ENCODE measurements around the gene TRPT1. TPM values are rescaled to one million over a fixed set of nuclear protein-coding genes. Genes with fewer than 3 reads are reported as not detected.

The TRPT1 gene
- total and polyA plus RNA-seq, 12 donors: 17.9 to 205 (median 59.6) TPM

DNA sequence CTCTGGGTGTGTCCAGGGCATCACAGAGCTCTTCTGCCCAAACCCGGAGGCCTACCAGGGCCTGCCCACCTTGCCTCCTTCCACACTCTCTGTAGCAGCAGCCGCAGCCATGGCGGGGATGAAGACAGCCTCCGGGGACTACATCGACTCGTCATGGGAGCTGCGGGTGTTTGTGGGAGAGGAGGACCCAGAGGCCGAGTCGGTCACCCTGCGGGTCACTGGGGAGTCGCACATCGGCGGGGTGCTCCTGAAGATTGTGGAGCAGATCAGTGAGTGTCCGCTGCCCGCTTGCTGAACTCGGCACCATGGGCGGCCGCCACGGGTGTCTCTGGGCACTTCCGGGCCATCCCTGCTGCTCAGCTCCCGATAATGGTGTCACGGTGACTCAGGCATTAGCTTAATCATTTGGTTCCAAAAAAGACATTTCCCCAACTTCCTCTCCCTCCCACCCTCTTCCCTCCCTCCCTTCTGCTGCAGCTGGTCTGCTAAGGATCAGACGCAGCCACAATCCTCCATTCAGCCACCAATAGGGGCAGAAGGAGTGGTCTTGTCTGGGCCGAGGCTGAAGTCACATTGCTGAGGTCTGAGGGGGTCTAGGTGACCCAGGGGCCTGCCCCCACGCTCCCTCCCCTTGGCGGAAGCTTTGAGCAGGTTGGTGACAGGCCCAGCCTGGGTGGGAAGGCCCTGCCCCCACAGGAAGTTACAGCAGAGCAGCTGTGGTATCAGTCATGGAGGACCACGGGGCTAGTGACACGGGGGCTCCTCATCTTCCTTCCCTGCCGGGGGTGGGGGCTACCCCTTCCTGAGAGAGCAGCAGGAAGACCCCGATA lies 18.5 kb downstream of the TRPT1 start:
- H3K36me3 ChIP-seq (replicated peaks in 1 of 2): peaks cover 0 to 18% of the 10 kb centered on the region in 2 donors
- intact Hi-C loops (cut with DNase I): loop anchor here in 1 of 2 donors (5.0 kb wide), 1 partner anchor 90 kb away; no protein-coding TSS in a partner anchor
- peak overlapping the region in 4 of 5 donors; percentile 67 to 88 (median 80) for H3K27ac ChIP-seq

DNA sequence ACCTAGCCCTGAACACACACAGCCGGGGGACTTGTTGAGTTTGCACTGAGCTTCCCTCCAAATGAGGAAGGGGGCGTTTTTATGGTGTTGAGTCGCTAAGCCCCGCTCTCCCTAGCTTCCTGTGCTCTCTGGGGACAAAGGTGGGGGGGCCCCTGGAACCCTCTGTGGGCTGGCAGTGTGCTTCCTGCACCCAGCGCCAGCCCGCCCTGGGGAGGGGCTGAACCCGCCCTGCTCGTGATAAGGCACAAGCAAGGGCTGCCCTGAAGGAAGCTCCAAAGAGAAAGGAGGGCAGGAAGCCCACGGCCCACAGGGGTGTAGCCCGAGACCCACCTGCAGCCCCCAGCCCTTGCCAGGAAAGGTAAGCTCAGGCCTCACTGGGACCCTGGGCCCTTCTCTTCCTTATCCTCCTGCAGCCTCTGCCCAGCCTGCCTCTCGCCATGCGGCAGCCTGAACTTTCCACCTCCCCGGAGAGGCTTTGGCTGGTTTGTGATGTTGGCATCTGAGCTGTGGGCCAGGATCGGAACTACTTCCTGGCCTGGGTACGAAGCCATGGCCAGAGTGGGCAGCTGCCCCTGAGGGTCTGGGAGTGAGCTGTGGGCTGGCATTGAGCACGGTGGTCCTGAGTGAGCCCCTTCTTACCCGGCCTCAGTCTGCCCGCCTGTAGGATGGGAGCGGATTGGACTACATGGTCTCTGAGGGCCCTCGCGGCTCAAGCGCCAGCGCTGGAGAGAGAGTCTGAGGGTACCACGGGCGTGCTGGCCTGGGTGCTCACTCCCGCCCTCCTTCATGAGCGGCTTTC lies 19.3 kb downstream of the TRPT1 start, which contains the start of gene FERMT3:
Gene FERMT3 (plus strand): TSS at position 265 of the 799 bp plus-strand sequence. CDS start 644 bp downstream, outside the sequence.
- H3K27me3 ChIP-seq: no peaks in the 10 kb centered on the region
- peak in 4 of 7 donors; percentile 59 to 74 (median 67) for DNase-seq
- peaks cover 0 to 26% of the 10 kb centered on the region in 2 donors for H3K36me3 ChIP-seq (replicated peaks in 1 of 2)
- H3K4me3 ChIP-seq: peak within 1 kb of the TSS in 1 of 4 donors; percentile 48
- H3K27ac ChIP-seq: peak within 1 kb of the TSS in 4 of 5 donors; percentile 67 to 88 (median 80)
- H3K9me3 ChIP-seq (replicated peaks in 1 of 3): no peaks in the 10 kb centered on the region
- TF ChIP-seq, protein P1, sequence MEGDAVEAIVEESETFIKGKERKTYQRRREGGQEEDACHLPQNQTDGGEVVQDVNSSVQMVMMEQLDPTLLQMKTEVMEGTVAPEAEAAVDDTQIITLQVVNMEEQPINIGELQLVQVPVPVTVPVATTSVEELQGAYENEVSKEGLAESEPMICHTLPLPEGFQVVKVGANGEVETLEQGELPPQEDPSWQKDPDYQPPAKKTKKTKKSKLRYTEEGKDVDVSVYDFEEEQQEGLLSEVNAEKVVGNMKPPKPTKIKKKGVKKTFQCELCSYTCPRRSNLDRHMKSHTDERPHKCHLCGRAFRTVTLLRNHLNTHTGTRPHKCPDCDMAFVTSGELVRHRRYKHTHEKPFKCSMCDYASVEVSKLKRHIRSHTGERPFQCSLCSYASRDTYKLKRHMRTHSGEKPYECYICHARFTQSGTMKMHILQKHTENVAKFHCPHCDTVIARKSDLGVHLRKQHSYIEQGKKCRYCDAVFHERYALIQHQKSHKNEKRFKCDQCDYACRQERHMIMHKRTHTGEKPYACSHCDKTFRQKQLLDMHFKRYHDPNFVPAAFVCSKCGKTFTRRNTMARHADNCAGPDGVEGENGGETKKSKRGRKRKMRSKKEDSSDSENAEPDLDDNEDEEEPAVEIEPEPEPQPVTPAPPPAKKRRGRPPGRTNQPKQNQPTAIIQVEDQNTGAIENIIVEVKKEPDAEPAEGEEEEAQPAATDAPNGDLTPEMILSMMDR (IDR thresholded peaks at IDR 0.05): no peak
- TF ChIP-seq POLR2A (IDR thresholded peaks at IDR 0.05): peak in 1 of 2 donors; percentile 12
- WGBS, 4 donors: 63 to 77% (median 68%) methylated on average over 14 to 27 of the region's 27 CpGs
- peaks cover 8 to 24% of the 10 kb centered on the region in 2 donors for H3K4me1 ChIP-seq (replicated peaks in 1 of 2)
- intact Hi-C loops (cut with DNase I): loop anchor here in 1 of 2 donors (5.0 kb wide), 1 partner anchor 91 kb away; no protein-coding TSS in a partner anchor

More for the DNA sequence above, 18.5 kb downstream of the TRPT1 start:
- TF ChIP-seq, protein P1 (IDR thresholded peaks at IDR 0.05): peak in 1 of 6 experiments; percentile 8
- peak in 1 of 2 donors; percentile 28 for TF ChIP-seq POLR2A (IDR thresholded peaks at IDR 0.05)
- peak in 6 of 7 donors; percentile 61 to 81 (median 64) for DNase-seq
- Histone ChIP-seq H3K4me1 (replicated peaks in 1 of 2) (peaks cover 8 to 24% of the 10 kb centered on the region in 2 donors), H3K27me3 (no peaks in the 10 kb centered on the region), H3K4me3 (peak overlapping the region in 1 of 4 donors; percentile 48), H3K9me3 (replicated peaks in 1 of 3) (no peaks in the 10 kb centered on the region)
- 23 to 47% (median 40%) methylated on average over 8 to 30 of the region's 30 CpGs for WGBS, 4 donors

DNA sequence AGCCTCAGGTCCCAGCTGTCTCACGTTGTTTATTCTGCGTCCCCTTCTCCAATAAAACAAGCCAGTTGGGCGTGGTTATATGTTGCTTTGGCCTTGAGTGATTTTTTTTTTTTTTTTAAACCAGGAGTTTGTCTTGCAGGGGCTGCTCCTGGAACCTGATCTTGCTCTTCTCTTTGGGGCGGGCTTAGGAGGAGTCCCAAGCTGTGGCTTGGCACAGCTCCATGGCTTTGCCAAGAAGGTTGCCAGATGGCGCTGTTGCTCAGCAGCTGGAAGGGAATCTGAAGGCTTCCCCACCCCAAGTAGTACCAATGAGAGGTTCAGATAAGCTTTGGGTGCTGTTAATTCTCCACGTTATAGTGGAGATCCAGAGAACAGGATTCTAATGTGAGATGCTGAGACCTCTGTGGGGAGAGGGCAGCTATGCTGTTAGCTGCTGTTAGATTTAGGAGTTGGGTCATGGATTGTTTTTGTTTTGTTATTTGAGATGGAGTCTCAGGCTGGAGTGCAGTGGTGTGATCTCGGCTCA lies 21.5 kb downstream of the TRPT1 start:
- WGBS, 4 donors: 16 to 27% (median 20%) methylated on average over 6 to 7 of the region's 7 CpGs
- intact Hi-C loops (cut with DNase I): loop anchor here in 1 of 2 donors (2.0 kb wide), 1 partner anchor 96 kb away; the partner anchor contains the start of gene CATSPERZ
- peak; percentile 89 to 96 (median 93) for DNase-seq
- Histone ChIP-seq H3K4me3 (no peak overlapping the region), H3K27ac (peak overlapping the region in 3 of 5 donors; percentile 16 to 29 (median 21)), H3K27me3 (no peaks in the 10 kb centered on the region), H3K9me3 (replicated peaks in 1 of 3) (no peaks in the 10 kb centered on the region), H3K36me3 (replicated peaks in 1 of 2) (peaks cover 0 to 46% of the 10 kb centered on the region in 2 donors), H3K4me1 (replicated peaks in 1 of 2) (peaks cover 8 to 24% of the 10 kb centered on the region in 2 donors)
- no peak for TF ChIP-seq POLR2A (IDR thresholded peaks at IDR 0.05)
- TF ChIP-seq, protein P1 (IDR thresholded peaks at IDR 0.05): peak; percentile 38 to 83 (median 78)
